GM13977 (cell line): ENCODE results near the gene ARHGEF28.
A peak's percentile ranks its signal among the peaks of the same experiment; 100 is the strongest.

ENCODE experiments used
- DNase-seq: peaks from one replicate; pipeline ENCODE4 v3.0.0; 2012; ENCODE audit warnings: low spot score
- CTCF ChIP-seq: IDR thresholded peaks from 2 replicates; pipeline ENCODE4 v1.5.1; 2012; ENCODE audit warnings: mild to moderate bottlenecking, control low read depth; ENCODE audit not compliant: insufficient read depth; ENCODE audit errors: extremely low read depth, missing control alignments
- in situ Hi-C: fragments of 300-500 bp; cut with MboI; formaldehyde crosslinking; loops from one replicate; pipeline ENCODE4 v1.12.0; 2022; ENCODE audit warnings: low sequenced_read_pairs, low pct_unique_long_range_greater_than_20kb, mixed read lengths, inconsistent platforms; ENCODE audit not compliant: unreplicated experiment

ARHGEF28 gene

GRCh38 chr5:73901043-73901442 lies 275.0 kb downstream of the ARHGEF28 start:
- TF ChIP-seq CTCF, result no peak
- in situ Hi-C loops, result loop anchor here (5.0 to 25.0 kb wide), 2 partner anchors 746 to 1011 kb away; no protein-coding TSS in a partner anchor
- no peak for DNase-seq

GRCh38 chr5:73901455-73901854 lies 275.5 kb downstream of the ARHGEF28 start:
- in situ Hi-C loops, result loop anchor here (5.0 to 25.0 kb wide), 2 partner anchors 746 to 1011 kb away; no protein-coding TSS in a partner anchor
- no peak for TF ChIP-seq CTCF
- no peak for DNase-seq

GRCh38 chr5:73902327-73903051 lies 276.5 kb downstream of the ARHGEF28 start:
- peak; percentile 57 for DNase-seq
- TF ChIP-seq CTCF, result peak; percentile 70
- in situ Hi-C loops, result loop anchor here (5.0 to 25.0 kb wide), 2 partner anchors 745 to 1010 kb away; no protein-coding TSS in a partner anchor

- DNase-seq, result no peak
- in situ Hi-C loops, result loop anchor here (5.0 to 25.0 kb wide), 2 partner anchors 744 to 1009 kb away; no protein-coding TSS in a partner anchor
- TF ChIP-seq CTCF, result no peak
These were observed 277.2 kb downstream of the ARHGEF28 start for GRCh38 chr5:73903169-73903568.

- in situ Hi-C loops, result loop anchor here (25.0 kb wide), 1 partner anchor 1006 kb away; no protein-coding TSS in a partner anchor
- TF ChIP-seq CTCF, result no peak
- DNase-seq, result no peak
These were observed 280.3 kb downstream of the ARHGEF28 start for GRCh38 chr5:73906277-73906676.

- DNase-seq, result no peak
- no peak for TF ChIP-seq CTCF
- in situ Hi-C loops, result loop anchor here (25.0 kb wide), 1 partner anchor 1005 kb away; no protein-coding TSS in a partner anchor
These were observed 281.2 kb downstream of the ARHGEF28 start for GRCh38 chr5:73907164-73907563.
